GM18873 (cell line): Measurements from ENCODE around the gene FUT9.
"Not testable (repeated sequence)": the region's sequence is repeated elsewhere in the genome, so short reads cannot be mapped to it uniquely, and the experiment has no call there.

ENCODE experiments used
- ATAC-seq: cut with Tn5 transposase; IDR thresholded peaks from one replicate; pipeline ENCODE4 v1.9.1; 2021; ENCODE audit warnings: mild to moderate bottlenecking, moderate library complexity, moderate number of reproducible peaks; ENCODE audit not compliant: unreplicated experiment, low FRiP score

FUT9 gene

DNA sequence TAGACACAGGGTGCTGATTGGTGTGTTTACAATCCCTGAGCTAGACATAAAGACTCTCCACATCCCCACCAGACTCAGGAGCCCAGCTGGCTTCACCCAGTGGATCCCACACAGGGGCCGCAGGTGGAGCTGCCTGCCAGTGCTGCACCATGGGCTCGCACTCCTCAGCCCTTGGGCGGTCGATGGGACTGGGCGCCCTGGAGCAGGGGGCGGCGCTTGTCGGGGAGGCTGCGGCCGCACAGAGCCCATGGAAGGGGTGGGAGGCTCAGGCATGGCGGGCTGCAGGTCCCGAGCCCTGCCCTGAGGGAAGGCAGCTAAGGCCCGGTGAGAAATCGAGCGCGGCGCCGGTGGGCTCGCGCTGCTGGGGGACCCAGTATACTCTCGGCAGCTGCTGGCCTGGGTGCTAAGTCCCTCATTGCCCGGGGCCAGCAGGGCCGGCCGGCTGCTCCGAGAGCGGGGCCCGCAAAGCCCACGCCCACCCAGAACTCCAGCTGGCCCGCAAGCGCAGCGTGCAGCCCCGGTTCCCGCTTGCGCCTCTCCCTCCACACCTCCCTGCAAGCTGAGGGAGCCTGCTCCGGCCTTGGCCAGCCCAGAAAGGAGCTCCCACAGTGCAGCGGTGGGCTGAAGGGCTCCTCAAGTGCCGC, 245.1 kb downstream of the FUT9 start:
- ATAC-seq: not testable (repeated sequence)
